Measurements from ENCODE around the gene MYLK3. TPM values are rescaled to one million over a fixed set of nuclear protein-coding genes. Genes with fewer than 3 reads are reported as not detected.

Gene MYLK3
- total and polyA plus RNA-seq, 2 of the 4 experiments (the other 2 are of a cell fraction) = under 0.01 to 0.03 TPM

DNA sequence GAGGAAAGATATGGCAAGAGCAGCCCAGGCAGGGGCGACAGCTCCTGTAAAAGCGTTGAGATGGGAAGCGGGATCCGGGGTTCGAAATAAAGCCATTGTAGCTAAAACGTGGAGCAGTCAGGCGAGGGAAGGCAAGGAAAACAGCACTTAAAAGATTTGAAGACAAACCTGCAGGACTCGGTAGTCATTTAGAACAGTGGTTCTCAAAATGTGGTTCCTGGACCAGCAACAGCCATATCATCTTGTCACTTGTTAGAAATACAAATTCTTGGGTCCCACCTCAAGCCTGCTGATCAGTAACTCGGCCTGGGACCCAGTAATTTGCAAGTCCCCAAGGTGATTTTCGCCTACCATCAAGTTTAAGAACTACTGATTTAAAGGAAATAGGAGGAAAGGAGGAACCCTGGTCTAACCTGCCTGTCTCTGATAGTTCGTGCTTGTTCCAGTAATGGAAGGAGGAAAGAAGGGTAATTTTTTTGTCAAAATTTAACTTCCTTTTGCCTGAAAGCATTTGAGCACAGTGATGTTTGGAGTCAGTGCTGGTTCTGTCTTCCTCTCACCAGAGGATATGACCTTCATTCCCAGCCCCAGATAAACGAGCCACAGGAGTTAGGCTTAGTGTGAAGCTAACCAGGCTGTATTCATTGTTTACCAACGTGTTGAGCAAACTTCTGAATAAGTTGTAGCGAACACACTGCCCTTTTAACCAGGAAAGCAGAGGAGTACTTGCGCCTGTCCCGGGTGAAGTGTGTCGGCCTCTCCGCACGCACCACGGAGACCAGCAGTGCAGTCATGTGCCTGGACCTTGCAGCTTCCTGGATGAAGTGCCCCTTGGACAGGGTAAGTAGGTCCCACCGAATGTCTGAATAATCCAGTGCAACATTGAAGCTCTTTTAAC, 57.6 kb downstream of the MYLK3 start:
- ATAC-seq (ENCODE audit: low read depth) (no peak), DNase-seq (peak; percentile 40)
- Histone ChIP-seq H3K27ac (ENCODE audit: insufficient read depth, low read length) (peak overlapping the region; percentile 72), H3K4me3 (ENCODE audit: insufficient read depth, low read depth, low read length) (peak overlapping the region; percentile 88), H2BK20ac (ENCODE audit: low read depth, low read length) (no peak overlapping the region), H2BK5ac (ENCODE audit: low read depth, low read length, poor library complexity, severe bottlenecking) (peak overlapping the region; percentile 84), H2AK5ac (ENCODE audit: low read depth, low read length) (peak overlapping the region; percentile 62; the same call in 1 of the 2 replicates), H2BK15ac (ENCODE audit: low read depth, low read length) (peak overlapping the region; percentile 31; the same call in 1 of the 3 replicates), H2AK9ac (replicated peaks; ENCODE audit: low read depth, low read length, poor library complexity) (peak overlapping the region; percentile 60), H3K23ac (ENCODE audit: low read depth, low read length) (peak overlapping the region; percentile 93), H3K14ac (replicated peaks; ENCODE audit: low read depth, low read length) (peak overlapping the region; percentile 69), H3K9ac (ENCODE audit: low read depth, low read length) (peak overlapping the region; percentile 81), H4K20me1 (ENCODE audit: insufficient read depth, low read length) (peaks cover 36% of the 10 kb centered on the region), H4K5ac (ENCODE audit: low read depth, low read length) (peak overlapping the region; percentile 14; the same call in 1 of the 2 replicates), H3K4me1 (ENCODE audit: control insufficient read depth, insufficient read depth, low read length) (peaks cover 6% of the 10 kb centered on the region), H4K8ac (ENCODE audit: low read depth in 2 of 2, low read length in 2 of 2) (peak overlapping the region; percentile 33 to 74; a peak in 3 of 4 replicates), H3K56ac (ENCODE audit: extremely low read depth, insufficient read depth, low read length) (peak overlapping the region; percentile 66; the same call in 1 of the 2 replicates), H3K9me3 (ENCODE audit: control insufficient read depth, insufficient read depth, low read length) (no peaks in the 10 kb centered on the region), H3K36me3 (ENCODE audit: control insufficient read depth, insufficient read depth, low read length) (peaks cover 1% of the 10 kb centered on the region; the same call in 1 of the 2 replicates), H4K91ac (ENCODE audit: insufficient read depth, low read depth, low read length) (no peak overlapping the region), H3K4me2 (ENCODE audit: low read depth, low read length) (peak overlapping the region; percentile 95), H3K9me1 (ENCODE audit: insufficient read depth, low read length) (peaks cover 5% of the 10 kb centered on the region), H3K79me1 (ENCODE audit: low read depth in 1 of 2, low read length in 2 of 2) (peaks cover 22 to 44% of the 10 kb centered on the region in 2 experiments), H3K27me3 (ENCODE audit: control insufficient read depth, insufficient read depth, low read length) (no peaks in the 10 kb centered on the region), H3K18ac (ENCODE audit: low read depth, low read length) (peak overlapping the region; percentile 30; the same call in 1 of the 2 replicates), H2AFZ (replicated peaks; ENCODE audit: low read length, poor library complexity) (peak overlapping the region; percentile 100), H2BK120ac (ENCODE audit: low read depth, low read length) (peak overlapping the region; percentile 61; the same call in 1 of the 2 replicates), H3K4ac (ENCODE audit: low read depth, low read length) (peak overlapping the region; percentile 59)
- ChIA-PET POLR2A (ENCODE audit: unreplicated experiment) (interaction anchor here (0.6 kb wide), 1 partner anchor 139 kb away, joined by 16 read pairs; no protein-coding TSS in a partner anchor), CTCF (interaction anchor here (0.5 to 2.4 kb wide), 4 partner anchors 13 to 1628 kb away, joined by 3 to 9 read pairs (median 5); no protein-coding TSS in a partner anchor)
- TF ChIP-seq CHD1 (IDR thresholded peaks at IDR 0.05; ENCODE audit: low read depth, low read length) (0 out of 2 replicates have a peak, but pooled peaks have one; percentile 4), POLR2A (IDR thresholded peaks at IDR 0.05; ENCODE audit: low read depth, low read length) (no peak), MAZ (IDR thresholded peaks at IDR 0.05; ENCODE audit: borderline replicate concordance, low read depth, low read length) (no peak), RCOR1 (IDR thresholded peaks at IDR 0.05; ENCODE audit: insufficient replicate concordance, low read length) (no peak), RAD21 (IDR thresholded peaks at IDR 0.05; ENCODE audit: low read length) (no peak), NFE2L2 (IDR thresholded peaks at IDR 0.05; ENCODE audit: low read depth, low read length) (no peak), BHLHE40 (IDR thresholded peaks at IDR 0.05; ENCODE audit: low read depth, low read length) (no peak; the same call in 1 of the 2 replicates), MXI1 (IDR thresholded peaks at IDR 0.05; ENCODE audit: borderline replicate concordance, low read depth, low read length) (no peak), FOS (IDR thresholded peaks at IDR 0.05; ENCODE audit: low read depth, low read length) (no peak)
- TF ChIP-seq, protein P1, sequence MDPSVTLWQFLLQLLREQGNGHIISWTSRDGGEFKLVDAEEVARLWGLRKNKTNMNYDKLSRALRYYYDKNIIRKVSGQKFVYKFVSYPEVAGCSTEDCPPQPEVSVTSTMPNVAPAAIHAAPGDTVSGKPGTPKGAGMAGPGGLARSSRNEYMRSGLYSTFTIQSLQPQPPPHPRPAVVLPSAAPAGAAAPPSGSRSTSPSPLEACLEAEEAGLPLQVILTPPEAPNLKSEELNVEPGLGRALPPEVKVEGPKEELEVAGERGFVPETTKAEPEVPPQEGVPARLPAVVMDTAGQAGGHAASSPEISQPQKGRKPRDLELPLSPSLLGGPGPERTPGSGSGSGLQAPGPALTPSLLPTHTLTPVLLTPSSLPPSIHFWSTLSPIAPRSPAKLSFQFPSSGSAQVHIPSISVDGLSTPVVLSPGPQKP (IDR thresholded peaks at IDR 0.05; ENCODE audit: borderline replicate concordance, low read depth, low read length) = no peak
- TF ChIP-seq, protein P2, sequence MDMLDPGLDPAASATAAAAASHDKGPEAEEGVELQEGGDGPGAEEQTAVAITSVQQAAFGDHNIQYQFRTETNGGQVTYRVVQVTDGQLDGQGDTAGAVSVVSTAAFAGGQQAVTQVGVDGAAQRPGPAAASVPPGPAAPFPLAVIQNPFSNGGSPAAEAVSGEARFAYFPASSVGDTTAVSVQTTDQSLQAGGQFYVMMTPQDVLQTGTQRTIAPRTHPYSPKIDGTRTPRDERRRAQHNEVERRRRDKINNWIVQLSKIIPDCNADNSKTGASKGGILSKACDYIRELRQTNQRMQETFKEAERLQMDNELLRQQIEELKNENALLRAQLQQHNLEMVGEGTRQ (IDR thresholded peaks at IDR 0.05; ENCODE audit: low read depth, low read length) = peak; percentile 46; the same call in 1 of the 2 replicates
- dilution Hi-C loops (cut with HindIII; ENCODE audit: low sequenced_read_pairs, unreplicated experiment) = no loop called here
- intact Hi-C loops (cut with micrococcal nuclease) = loop anchor here (1.0 to 2.0 kb wide), 2 partner anchors 113 to 140 kb away; partner anchors contain the start of gene C16orf87
- BruUV-seq (replicated peaks) = no TSS peak
- in situ Hi-C loops (cut with MboI; ENCODE audit: low sequenced_read_pairs) = no loop called here
- WGBS, 2 experiments (ENCODE audit: extremely low coverage in 2 of 2, insufficient read length in 1 of 2) = 13% methylated on average over 10 of the region's 21 CpGs; no CpG with 5 or more reads in 1 of the 2 experiments
